Stomach (tissue), 4 donors: Measurements from ENCODE around the gene HLCS.

ENCODE experiments used
- POLR2A ChIP-seq, 4 donors: fragments of 450-650 bp; IDR thresholded peaks; one replicate each; pipeline ENCODE4 v1.6.1; 2016; ENCODE audit warnings: antibody characterized with exemption in 4 of 4, control low read depth in 2 of 4, mild to moderate bottlenecking in 1 of 4, moderate library complexity in 1 of 4
- TF ChIP-seq, protein P1 (sequence below), 7 experiments: fragments of 450-650 bp in 4 of 7; fragments of 200-600 bp in 3 of 7; sonication (generic) in 3 of 7; IDR thresholded peaks; one replicate each; pipeline ENCODE4 v1.5.1; 2016 to 2019; ENCODE audit warnings: antibody characterized with exemption in 7 of 7, control low read depth in 2 of 7, mild to moderate bottlenecking in 1 of 7

DNA sequence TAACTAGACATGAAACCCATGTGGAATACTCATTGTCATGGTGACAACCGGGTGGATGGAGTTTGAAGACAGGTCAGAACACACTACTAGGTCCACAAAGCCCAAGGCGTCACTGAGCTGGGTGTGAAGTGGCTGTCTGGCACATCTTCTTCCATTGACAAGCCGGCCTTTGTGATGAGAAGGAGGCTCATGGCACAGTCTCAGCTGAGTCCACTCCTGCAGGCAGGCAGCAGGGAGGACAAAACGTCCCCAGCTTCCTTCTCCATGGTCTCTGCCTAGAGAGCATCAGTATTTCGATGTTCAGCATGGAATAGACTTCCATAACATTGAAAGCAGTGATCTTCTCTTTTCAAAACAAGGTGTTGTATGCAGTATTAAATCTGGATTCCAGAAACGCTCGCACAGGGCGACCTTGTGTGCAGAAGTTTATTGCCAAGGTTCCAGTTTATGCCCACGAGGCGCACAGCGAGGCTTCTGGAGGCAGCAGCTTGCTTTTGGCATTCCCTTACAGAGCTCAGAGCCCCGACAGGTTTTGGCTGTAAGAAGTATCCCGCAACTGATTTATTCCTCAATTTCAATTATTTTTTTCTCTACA is 163.3 kb downstream of the HLCS start:
- TF ChIP-seq POLR2A (IDR thresholded peaks at IDR 0.05), result no peak
- TF ChIP-seq, protein P1, sequence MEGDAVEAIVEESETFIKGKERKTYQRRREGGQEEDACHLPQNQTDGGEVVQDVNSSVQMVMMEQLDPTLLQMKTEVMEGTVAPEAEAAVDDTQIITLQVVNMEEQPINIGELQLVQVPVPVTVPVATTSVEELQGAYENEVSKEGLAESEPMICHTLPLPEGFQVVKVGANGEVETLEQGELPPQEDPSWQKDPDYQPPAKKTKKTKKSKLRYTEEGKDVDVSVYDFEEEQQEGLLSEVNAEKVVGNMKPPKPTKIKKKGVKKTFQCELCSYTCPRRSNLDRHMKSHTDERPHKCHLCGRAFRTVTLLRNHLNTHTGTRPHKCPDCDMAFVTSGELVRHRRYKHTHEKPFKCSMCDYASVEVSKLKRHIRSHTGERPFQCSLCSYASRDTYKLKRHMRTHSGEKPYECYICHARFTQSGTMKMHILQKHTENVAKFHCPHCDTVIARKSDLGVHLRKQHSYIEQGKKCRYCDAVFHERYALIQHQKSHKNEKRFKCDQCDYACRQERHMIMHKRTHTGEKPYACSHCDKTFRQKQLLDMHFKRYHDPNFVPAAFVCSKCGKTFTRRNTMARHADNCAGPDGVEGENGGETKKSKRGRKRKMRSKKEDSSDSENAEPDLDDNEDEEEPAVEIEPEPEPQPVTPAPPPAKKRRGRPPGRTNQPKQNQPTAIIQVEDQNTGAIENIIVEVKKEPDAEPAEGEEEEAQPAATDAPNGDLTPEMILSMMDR (IDR thresholded peaks at IDR 0.05), result no peak
